Activated CD4-positive, alpha-beta memory T cell treated with anti-CD3 and anti-CD28 coated beads, Interleukin-2, amount 10 ng/mL, durations not matched to agents 7 days and 5 days (primary cell): Measurements from ENCODE around the gene ZBTB7A. TPM values are rescaled to one million over a fixed set of nuclear protein-coding genes. Genes with fewer than 3 reads are reported as not detected.

Source experiments
- CTCF ChIA-PET: fragments of 350-600 bp; sonication (Branson Sonifier 250); formaldehyde crosslinking; loops from one replicate; lab custom pipeline; 2021; ENCODE audit warnings: antibody characterized with exemption, inconsistent platforms; lab: Charles Lee
- POLR2A ChIA-PET: fragments of 350-600 bp; sonication (Branson Sonifier 250); formaldehyde crosslinking; loops from one replicate; lab custom pipeline; 2021; ENCODE audit warnings: antibody characterized with exemption; lab: Charles Lee
- DNase-seq: peaks from one replicate; pipeline ENCODE4 v3.0.0-alpha.2; 2020
- H3K27ac Mint-ChIP-seq: one replicate; pipeline ENCODE4 v1.8.0; 2021; ENCODE audit warnings: mild to moderate bottlenecking, mixed read lengths
- H3K27me3 Mint-ChIP-seq: one replicate; pipeline ENCODE4 v1.8.0; 2021; ENCODE audit warnings: mixed read lengths
- H3K36me3 Mint-ChIP-seq: one replicate; pipeline ENCODE4 v1.8.0; 2021; ENCODE audit warnings: low read depth, mixed read lengths
- H3K4me1 Mint-ChIP-seq: one replicate; pipeline ENCODE4 v1.8.0; 2021; ENCODE audit warnings: mixed read lengths
- H3K4me3 Mint-ChIP-seq: one replicate; pipeline ENCODE4 v1.8.0; 2021; ENCODE audit warnings: mild to moderate bottlenecking, mixed read lengths
- H3K9me3 Mint-ChIP-seq: one replicate; pipeline ENCODE4 v1.8.0; 2021; ENCODE audit warnings: mixed read lengths
- total RNA-seq, 2 experiments: library from RNA; stranded (reverse); gene quantifications; one replicate each; pipeline ENCODE4 v1.2.3, GENCODE V29; 2021

ZBTB7A gene
- total RNA-seq, 2 experiments from 2014 or later = 53.1 to 53.5 TPM

- no peaks in the 10 kb centered on the region for H3K9me3 Mint-ChIP-seq
Observed at GRCh38 chr19:4033028-4033956, 33.4 kb downstream of the ZBTB7A start.

DNA sequence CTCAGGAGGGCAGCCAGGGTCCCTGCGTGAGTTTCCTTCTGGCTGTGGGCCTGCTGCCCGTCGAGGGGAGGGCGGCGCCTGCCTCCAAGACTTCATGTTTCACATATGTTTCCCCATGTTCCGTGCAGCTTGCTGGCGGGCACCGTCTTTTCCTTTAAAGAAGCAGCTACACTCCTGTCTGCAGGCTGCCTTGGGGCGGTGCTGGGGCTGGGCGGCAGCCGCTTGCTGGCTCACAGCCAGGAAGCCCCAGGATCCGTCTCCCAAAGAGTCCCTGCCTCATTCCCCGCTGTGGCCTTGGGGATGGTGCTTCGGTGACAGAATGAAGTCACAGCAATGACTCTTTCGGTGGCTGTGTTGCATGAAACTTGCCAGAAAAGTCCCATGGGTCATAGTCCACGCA is 34.3 kb downstream of the ZBTB7A start:
- Mint-ChIP-seq H3K27ac (no peak overlapping the region), H3K4me3 (no peak overlapping the region), H3K27me3 (no peaks in the 10 kb centered on the region), H3K4me1 (no peaks in the 10 kb centered on the region), H3K9me3 (no peaks in the 10 kb centered on the region), H3K36me3 (peaks cover 3% of the 10 kb centered on the region)
- ChIA-PET CTCF (no interaction called here), POLR2A (no interaction called here)
- no peak for DNase-seq

More at GRCh38 chr19:4033028-4033956, 33.4 kb downstream of the ZBTB7A start:
- CTCF ChIA-PET = interaction anchor here (1.1 kb wide), 1 partner anchor 107 kb away, joined by 4 read pairs; no protein-coding TSS in a partner anchor
- H3K36me3 Mint-ChIP-seq = peaks cover 6% of the 10 kb centered on the region
- POLR2A ChIA-PET = interaction anchor here (1.3 kb wide), 1 partner anchor 26 kb away, joined by 3 read pairs; the partner anchor contains the start of gene PIAS4
- H3K4me1 Mint-ChIP-seq = no peaks in the 10 kb centered on the region
- H3K27ac Mint-ChIP-seq = no peak overlapping the region
- no peak for DNase-seq
- no peak overlapping the region for H3K4me3 Mint-ChIP-seq
- H3K27me3 Mint-ChIP-seq = no peaks in the 10 kb centered on the region

DNA sequence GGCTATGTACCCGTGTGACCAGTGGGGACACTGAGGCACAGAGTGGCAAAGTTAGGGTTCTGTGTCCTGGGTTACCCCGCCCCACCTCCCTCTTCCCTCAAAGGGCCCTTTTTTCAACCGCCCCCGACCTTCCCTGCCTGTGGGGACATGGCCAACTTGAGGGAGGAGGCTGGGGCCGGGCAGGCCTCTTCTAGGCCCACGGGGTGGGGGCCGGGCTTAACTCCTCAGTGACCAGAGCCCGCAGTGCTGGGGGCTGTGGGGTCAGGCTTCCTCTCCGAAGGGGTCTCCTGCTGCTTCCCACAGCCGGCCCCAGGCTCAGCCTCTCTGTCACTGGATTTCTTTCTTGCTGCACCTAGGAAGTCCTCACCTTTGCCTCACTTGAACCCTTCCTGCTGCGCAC is 35.3 kb downstream of the ZBTB7A start:
- ChIA-PET CTCF (no interaction called here), POLR2A (no interaction called here)
- H3K4me3 Mint-ChIP-seq = no peak overlapping the region
- no peaks in the 10 kb centered on the region for H3K4me1 Mint-ChIP-seq
- H3K36me3 Mint-ChIP-seq = peaks cover 3% of the 10 kb centered on the region
- DNase-seq = no peak
- H3K27ac Mint-ChIP-seq = no peak overlapping the region
- H3K27me3 Mint-ChIP-seq = no peaks in the 10 kb centered on the region
- H3K9me3 Mint-ChIP-seq = no peaks in the 10 kb centered on the region

DNA sequence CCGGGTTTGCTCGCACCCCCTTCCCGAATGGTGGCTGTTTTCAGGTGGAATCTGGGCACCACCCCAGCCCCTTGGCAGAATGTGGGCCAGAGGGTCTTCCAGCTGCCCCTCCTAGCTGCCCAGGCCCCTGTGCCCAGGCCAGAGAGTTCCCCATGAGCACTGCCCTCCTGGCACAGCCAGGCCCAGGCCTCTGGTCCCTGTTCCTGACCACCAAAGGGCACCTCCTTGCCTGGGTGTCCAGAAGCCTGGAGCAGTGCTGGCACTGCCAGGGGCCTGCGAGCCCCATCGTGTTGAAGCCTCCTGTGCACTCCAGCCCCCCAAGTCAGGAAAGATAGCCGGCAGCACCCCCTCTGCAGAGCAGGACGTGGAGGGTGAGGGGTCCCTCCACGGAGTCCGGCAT is 35.7 kb downstream of the ZBTB7A start:
- H3K36me3 Mint-ChIP-seq = peaks cover 3% of the 10 kb centered on the region
- no peaks in the 10 kb centered on the region for H3K4me1 Mint-ChIP-seq
- no peaks in the 10 kb centered on the region for H3K27me3 Mint-ChIP-seq
- H3K4me3 Mint-ChIP-seq = no peak overlapping the region
- H3K27ac Mint-ChIP-seq = no peak overlapping the region
- DNase-seq = no peak
- POLR2A ChIA-PET = no interaction called here
- CTCF ChIA-PET = no interaction called here
- no peaks in the 10 kb centered on the region for H3K9me3 Mint-ChIP-seq

DNA sequence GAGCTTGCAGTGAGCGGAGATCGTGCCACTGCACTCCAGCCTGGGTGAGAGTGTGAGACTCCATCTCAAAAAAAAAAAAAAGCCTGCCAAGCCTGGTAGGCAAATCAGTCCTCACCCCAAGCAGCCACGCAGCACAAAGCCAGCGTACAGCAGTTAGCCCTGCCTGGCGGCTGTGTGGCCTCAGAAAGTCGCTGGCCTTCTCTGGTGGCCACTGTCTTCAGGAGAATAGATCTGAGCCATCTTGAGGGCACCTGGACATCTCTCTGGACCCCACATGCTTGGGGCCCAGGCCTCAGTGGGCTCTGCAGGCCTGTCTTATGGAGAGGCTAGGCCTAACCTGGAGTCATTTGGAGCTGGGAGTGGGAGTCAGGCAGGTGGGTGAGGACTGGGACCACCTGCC is 36.1 kb downstream of the ZBTB7A start:
- ChIA-PET CTCF (no interaction called here), POLR2A (no interaction called here)
- Mint-ChIP-seq H3K9me3 (no peaks in the 10 kb centered on the region), H3K4me3 (no peak overlapping the region), H3K27ac (no peak overlapping the region), H3K36me3 (peaks cover 3% of the 10 kb centered on the region), H3K4me1 (no peaks in the 10 kb centered on the region), H3K27me3 (no peaks in the 10 kb centered on the region)
- no peak for DNase-seq

DNA sequence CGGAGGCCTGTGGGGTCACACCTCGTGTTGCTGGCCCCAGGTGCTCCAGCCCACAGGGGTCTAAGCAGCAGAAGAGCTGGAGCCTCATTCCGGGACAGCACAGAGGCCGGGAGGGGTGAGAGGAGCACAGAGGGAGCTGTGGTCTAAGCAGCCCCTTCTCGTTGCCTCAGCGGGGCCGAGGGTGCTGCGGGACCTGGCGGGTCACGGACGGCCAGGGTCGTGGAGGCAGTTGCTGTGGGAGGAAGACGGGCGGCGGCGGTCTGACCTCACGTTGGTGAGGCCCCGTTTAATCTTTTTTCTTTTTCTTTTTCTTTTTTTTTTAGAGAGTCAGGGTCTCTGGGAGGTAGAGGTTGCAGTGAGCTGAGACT is 37.5 kb downstream of the ZBTB7A start:
- peaks cover 3% of the 10 kb centered on the region for H3K36me3 Mint-ChIP-seq
- ChIA-PET POLR2A (no interaction called here), CTCF (no interaction called here)

DNA sequence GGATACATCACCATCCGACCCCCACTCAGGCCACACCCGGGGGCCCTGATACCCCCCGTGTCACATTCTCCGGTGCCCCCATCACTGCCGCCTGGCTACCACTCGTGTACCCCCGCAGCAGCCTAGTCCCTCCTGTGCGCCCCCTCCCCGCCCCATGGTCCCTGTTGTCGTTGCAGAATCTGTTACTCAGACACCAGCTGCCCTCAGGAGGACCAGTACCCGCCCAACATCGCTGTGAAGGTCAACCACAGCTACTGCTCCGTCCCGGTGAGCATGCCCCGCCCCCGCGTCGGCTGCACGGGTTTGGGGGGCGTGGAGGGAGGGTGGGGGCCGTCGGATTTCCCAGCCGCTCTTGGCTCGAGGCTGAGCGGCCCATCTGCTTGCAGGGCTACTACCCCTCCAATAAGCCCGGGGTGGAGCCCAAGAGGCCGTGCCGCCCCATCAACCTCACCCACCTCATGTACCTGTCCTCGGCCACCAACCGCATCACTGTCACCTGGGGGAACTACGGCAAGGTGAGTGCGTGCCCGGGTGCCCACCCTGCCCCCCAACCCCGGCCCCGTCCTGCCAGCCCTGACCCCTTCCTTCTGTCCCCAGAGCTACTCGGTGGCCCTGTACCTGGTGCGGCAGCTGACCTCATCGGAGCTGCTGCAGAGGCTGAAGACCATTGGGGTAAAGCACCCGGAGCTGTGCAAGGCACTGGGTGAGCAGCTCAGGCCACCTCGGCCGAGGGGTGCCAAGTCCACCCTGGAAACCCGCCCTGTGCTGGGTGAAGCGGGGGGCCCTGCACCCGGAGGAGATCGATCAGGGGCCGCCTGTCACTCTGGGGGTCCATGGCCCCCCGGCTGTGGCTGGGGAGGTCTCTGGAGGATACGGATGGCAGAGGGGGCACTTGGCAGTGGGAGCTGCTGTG is 38.1 kb downstream of the ZBTB7A start:
- ChIA-PET CTCF (no interaction called here), POLR2A (interaction anchor here (1.2 kb wide), 1 partner anchor 13 kb away, joined by 3 read pairs; no protein-coding TSS in a partner anchor)

More for the DNA sequence above, 37.5 kb downstream of the ZBTB7A start:
- Mint-ChIP-seq H3K4me1 (no peaks in the 10 kb centered on the region), H3K4me3 (no peak overlapping the region), H3K9me3 (no peaks in the 10 kb centered on the region), H3K27ac (no peak overlapping the region), H3K27me3 (no peaks in the 10 kb centered on the region)
- no peak for DNase-seq

DNA sequence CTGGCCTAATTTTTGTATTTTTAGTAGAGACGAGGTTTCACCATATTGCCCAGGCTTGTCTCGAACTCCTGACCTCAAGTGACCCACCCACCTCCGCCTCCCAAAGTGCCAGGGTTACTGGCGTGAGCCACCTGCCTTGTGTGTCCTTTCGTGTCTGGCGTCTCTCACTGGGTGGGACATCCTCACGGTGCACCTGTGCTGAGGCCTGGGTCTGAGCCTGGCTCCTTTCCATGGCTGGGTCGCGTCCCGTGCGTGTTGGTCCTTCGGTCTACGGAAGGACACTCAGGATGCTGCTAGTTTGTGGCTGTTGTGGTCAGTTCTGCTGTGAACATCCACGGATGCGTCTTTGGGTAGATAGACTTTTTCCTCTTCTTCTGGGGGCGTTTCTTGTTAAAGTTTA is 39.6 kb downstream of the ZBTB7A start:
- ChIA-PET CTCF (no interaction called here), POLR2A (interaction anchor here (0.6 kb wide), 1 partner anchor 244 kb away, joined by 3 read pairs; no protein-coding TSS in a partner anchor)
- Mint-ChIP-seq H3K27me3 (no peaks in the 10 kb centered on the region), H3K36me3 (peaks cover 11% of the 10 kb centered on the region), H3K4me3 (no peak overlapping the region), H3K27ac (no peak overlapping the region), H3K9me3 (no peaks in the 10 kb centered on the region), H3K4me1 (no peaks in the 10 kb centered on the region)
- DNase-seq = no peak

More for the DNA sequence above, 38.1 kb downstream of the ZBTB7A start:
- Mint-ChIP-seq H3K27me3 (no peaks in the 10 kb centered on the region), H3K36me3 (peaks cover 8% of the 10 kb centered on the region), H3K4me1 (no peaks in the 10 kb centered on the region), H3K27ac (no peak overlapping the region), H3K4me3 (no peak overlapping the region), H3K9me3 (no peaks in the 10 kb centered on the region)
- DNase-seq = no peak

DNA sequence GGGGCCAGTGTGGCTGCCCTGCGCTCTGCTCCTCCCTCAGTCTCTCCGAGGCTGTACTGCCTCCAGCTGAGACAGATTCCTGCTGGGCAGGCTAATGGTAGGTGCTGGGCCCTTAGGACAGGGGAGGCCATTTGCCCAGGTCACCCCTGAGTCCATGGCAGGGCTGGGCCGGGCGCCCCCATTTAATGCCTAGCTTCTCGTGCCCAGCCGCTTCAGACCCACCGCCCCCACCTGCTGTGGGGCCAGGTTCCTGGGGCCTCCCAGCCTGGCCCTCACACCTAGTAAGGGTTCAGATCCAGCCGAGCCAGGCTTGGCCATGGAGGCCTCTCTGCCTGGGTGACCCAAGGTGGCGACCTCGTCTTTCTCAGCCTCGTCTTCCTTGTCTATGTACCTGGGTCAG is 41.4 kb downstream of the ZBTB7A start:
- Mint-ChIP-seq H3K4me3 (no peak overlapping the region), H3K4me1 (no peaks in the 10 kb centered on the region), H3K27ac (no peak overlapping the region), H3K27me3 (no peaks in the 10 kb centered on the region), H3K36me3 (peaks cover 17% of the 10 kb centered on the region), H3K9me3 (peaks cover 3% of the 10 kb centered on the region)
- DNase-seq = no peak
- POLR2A ChIA-PET = interaction anchor here (1.1 kb wide), 1 partner anchor 40 kb away, joined by 3 read pairs; the partner anchor contains the start of gene EEF2
- CTCF ChIA-PET = no interaction called here

DNA sequence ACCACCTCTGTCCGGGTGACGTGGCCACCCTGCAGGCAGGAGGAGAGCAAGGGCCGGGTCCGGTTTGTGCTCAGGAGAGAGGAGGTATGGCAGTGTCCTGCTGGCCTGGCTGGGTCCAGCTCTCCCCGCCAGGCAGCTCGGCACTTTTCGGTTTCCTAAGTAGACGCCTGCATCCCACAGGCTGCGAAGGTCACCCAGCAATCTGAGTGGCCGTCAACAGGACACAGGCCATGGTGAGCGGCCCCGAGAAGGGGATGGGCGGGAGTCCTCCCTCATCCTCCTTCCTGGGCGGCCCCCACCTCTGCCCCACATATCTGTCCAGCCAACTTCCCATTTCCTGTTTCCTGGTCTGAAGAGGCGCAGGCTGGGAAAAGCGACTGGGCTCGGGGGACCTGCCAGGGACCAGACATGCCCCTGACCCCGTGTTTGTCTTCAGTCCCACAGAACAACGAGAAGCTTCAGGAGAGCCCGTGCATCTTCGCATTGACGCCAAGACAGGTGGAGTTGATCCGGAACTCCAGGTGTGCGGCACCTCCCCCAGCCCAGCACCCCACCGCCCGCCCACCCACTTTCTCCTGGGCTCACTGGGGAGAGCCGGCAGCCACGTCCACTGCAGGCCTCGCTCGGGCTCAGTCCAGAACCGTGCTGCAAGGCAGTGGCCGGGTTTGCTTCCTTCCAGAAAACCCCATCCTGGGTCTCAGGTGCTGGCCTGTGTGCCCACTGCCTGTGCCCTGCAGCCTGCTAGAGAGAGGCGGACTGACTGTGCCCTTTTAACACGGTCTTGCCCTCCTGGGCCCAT is 42.9 kb downstream of the ZBTB7A start:
- H3K4me1 Mint-ChIP-seq = no peaks in the 10 kb centered on the region
- peaks cover 3% of the 10 kb centered on the region for H3K9me3 Mint-ChIP-seq
- H3K27ac Mint-ChIP-seq = no peak overlapping the region
- peaks cover 17% of the 10 kb centered on the region for H3K36me3 Mint-ChIP-seq
- CTCF ChIA-PET = no interaction called here
- H3K27me3 Mint-ChIP-seq = no peaks in the 10 kb centered on the region
- no peak overlapping the region for H3K4me3 Mint-ChIP-seq
- POLR2A ChIA-PET = no interaction called here
- no peak for DNase-seq

DNA sequence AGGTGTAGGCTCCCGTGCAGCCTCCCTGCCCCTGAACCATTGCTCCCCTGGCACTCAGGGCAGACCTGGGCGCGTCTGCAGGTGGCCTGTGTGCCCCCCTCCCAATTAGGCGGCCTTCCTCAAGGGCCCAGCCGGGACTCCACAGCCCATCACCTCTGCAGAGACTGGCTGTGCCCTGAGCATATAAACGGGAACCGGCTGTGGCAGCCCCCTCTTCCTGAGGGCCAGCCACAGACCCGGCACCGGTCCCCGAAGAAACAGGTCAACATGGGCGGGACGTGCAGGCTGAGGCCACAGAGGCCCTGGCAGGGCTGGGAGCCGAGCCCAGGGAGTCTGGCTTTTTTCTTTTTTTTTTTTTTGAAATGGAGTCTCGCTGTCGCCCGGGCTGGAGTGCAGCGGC is 47.1 kb downstream of the ZBTB7A start:
- Mint-ChIP-seq H3K4me3 (no peak overlapping the region), H3K36me3 (peaks cover 21% of the 10 kb centered on the region), H3K27me3 (no peaks in the 10 kb centered on the region), H3K9me3 (peaks cover 3% of the 10 kb centered on the region), H3K4me1 (no peaks in the 10 kb centered on the region), H3K27ac (no peak overlapping the region)
- ChIA-PET POLR2A (interaction anchor here (0.6 kb wide), 1 partner anchor 333 kb away, joined by 3 read pairs; no protein-coding TSS in a partner anchor), CTCF (no interaction called here)
- no peak for DNase-seq

- CTCF ChIA-PET = no interaction called here
- Mint-ChIP-seq H3K4me1 (no peaks in the 10 kb centered on the region), H3K27me3 (no peaks in the 10 kb centered on the region), H3K36me3 (peaks cover 16% of the 10 kb centered on the region), H3K4me3 (no peak overlapping the region), H3K27ac (no peak overlapping the region), H3K9me3 (peaks cover 3% of the 10 kb centered on the region)
- POLR2A ChIA-PET = no interaction called here
- no peak for DNase-seq
Observed at GRCh38 chr19:4018775-4019504, 47.8 kb downstream of the ZBTB7A start.
